OCI-M2 (cell line): ENCODE measurements around the gene PUDP.

Experiments
- DNase-seq: peaks from one replicate; lab custom pipeline; 2025; ENCODE audit not compliant: unreplicated experiment; lab: John Stamatoyannopoulos, UW

The PUDP gene

GRCh38 chrX:7147413-7147977 is 458 bp downstream of the PUDP start, which contains the start of gene STS:
Gene STS (plus strand): TSS chrX:7147712. CDS start chrX:7253200, 105,488 bp downstream.
- DNase-seq: no peak

- DNase-seq: no peak
These were observed 1.1 kb downstream of the PUDP start for GRCh38 chrX:7146703-7147412.

GRCh38 chrX:7146020-7146702 is 1.8 kb downstream of the PUDP start:
- DNase-seq: no peak

- DNase-seq: no peak
These were observed 2.5 kb downstream of the PUDP start for GRCh38 chrX:7145454-7145853.

- DNase-seq: no peak
These were observed 3.9 kb downstream of the PUDP start for GRCh38 chrX:7143941-7144525.

- no peak for DNase-seq
These were observed 4.9 kb downstream of the PUDP start for GRCh38 chrX:7143076-7143475.

- no peak for DNase-seq
These were observed 8.5 kb downstream of the PUDP start for GRCh38 chrX:7139202-7140081.

- no peak for DNase-seq
These were observed 13.0 kb downstream of the PUDP start for GRCh38 chrX:7134981-7135380.

GRCh38 chrX:7133050-7133440 is 14.9 kb downstream of the PUDP start:
- DNase-seq: no peak

- DNase-seq: no peak
These were observed 15.5 kb downstream of the PUDP start for GRCh38 chrX:7132335-7133049.

- DNase-seq: no peak
These were observed 16.3 kb downstream of the PUDP start for GRCh38 chrX:7131621-7132020.

- no peak for DNase-seq
These were observed 20.9 kb downstream of the PUDP start for GRCh38 chrX:7127056-7127455.

GRCh38 chrX:7120878-7121219 is 27.1 kb downstream of the PUDP start:
- no peak for DNase-seq

GRCh38 chrX:7119950-7120877 is 27.7 kb downstream of the PUDP start:
- DNase-seq: no peak

GRCh38 chrX:7117587-7117986 is 30.4 kb downstream of the PUDP start:
- no peak for DNase-seq

- DNase-seq: no peak
These were observed 31.9 kb downstream of the PUDP start for GRCh38 chrX:7116081-7116480.

GRCh38 chrX:7115557-7115956 is 32.4 kb downstream of the PUDP start:
- DNase-seq: no peak

GRCh38 chrX:7112071-7112470 is 35.9 kb downstream of the PUDP start:
- DNase-seq: no peak

- DNase-seq: no peak
These were observed 36.4 kb downstream of the PUDP start for GRCh38 chrX:7111518-7111917.
